ENCODE results near the gene DSCAML1.

DSCAML1 gene

GRCh38 chr11:117535850-117536411 lies 261.1 kb downstream of the DSCAML1 start (continued):
- TF ChIP-seq, protein P1, sequence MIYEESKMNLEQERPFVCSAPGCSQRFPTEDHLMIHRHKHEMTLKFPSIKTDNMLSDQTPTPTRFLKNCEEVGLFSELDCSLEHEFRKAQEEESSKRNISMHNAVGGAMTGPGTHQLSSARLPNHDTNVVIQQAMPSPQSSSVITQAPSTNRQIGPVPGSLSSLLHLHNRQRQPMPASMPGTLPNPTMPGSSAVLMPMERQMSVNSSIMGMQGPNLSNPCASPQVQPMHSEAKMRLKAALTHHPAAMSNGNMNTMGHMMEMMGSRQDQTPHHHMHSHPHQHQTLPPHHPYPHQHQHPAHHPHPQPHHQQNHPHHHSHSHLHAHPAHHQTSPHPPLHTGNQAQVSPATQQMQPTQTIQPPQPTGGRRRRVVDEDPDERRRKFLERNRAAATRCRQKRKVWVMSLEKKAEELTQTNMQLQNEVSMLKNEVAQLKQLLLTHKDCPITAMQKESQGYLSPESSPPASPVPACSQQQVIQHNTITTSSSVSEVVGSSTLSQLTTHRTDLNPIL (CRISPR knock-in tag; IDR thresholded peaks at IDR 0.05; ENCODE audit: low read depth) = no peak
- no peak for TF ChIP-seq ZNF8 (CRISPR knock-in tag; IDR thresholded peaks at IDR 0.05)
- no peak for TF ChIP-seq BACH2 (CRISPR knock-in tag; IDR thresholded peaks at IDR 0.05; ENCODE audit: borderline replicate concordance)

GRCh38 chr11:117535201-117535849 lies 261.7 kb downstream of the DSCAML1 start:
- no peak for ATAC-seq
- TF ChIP-seq TOX (CRISPR knock-in tag; IDR thresholded peaks at IDR 0.05; ENCODE audit: borderline replicate concordance) = no peak
- TF ChIP-seq BACH2 (CRISPR knock-in tag; IDR thresholded peaks at IDR 0.05; ENCODE audit: borderline replicate concordance) = no peak
- TF ChIP-seq, protein P1 (CRISPR knock-in tag; IDR thresholded peaks at IDR 0.05; ENCODE audit: low read depth) = no peak
- no peak for TF ChIP-seq ZNF70 (CRISPR knock-in tag; IDR thresholded peaks at IDR 0.05)
- TF ChIP-seq PPARA (CRISPR knock-in tag; IDR thresholded peaks at IDR 0.05; ENCODE audit: borderline replicate concordance) = no peak
- TF ChIP-seq, protein P2, sequence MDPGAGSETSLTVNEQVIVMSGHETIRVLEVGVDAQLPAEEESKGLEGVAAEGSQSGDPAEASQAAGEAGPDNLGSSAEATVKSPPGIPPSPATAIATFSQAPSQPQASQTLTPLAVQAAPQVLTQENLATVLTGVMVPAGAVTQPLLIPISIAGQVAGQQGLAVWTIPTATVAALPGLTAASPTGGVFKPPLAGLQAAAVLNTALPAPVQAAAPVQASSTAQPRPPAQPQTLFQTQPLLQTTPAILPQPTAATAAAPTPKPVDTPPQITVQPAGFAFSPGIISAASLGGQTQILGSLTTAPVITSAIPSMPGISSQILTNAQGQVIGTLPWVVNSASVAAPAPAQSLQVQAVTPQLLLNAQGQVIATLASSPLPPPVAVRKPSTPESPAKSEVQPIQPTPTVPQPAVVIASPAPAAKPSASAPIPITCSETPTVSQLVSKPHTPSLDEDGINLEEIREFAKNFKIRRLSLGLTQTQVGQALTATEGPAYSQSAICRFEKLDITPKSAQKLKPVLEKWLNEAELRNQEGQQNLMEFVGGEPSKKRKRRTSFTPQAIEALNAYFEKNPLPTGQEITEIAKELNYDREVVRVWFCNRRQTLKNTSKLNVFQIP (CRISPR knock-in tag; IDR thresholded peaks at IDR 0.05; ENCODE audit: borderline replicate concordance, low read depth) = no peak
- TF ChIP-seq ESRRG (CRISPR knock-in tag; IDR thresholded peaks at IDR 0.05) = no peak
- TF ChIP-seq TSHZ2 (CRISPR knock-in tag; IDR thresholded peaks at IDR 0.05) = no peak
- TF ChIP-seq GLIS3 (CRISPR knock-in tag; IDR thresholded peaks at IDR 0.05) = no peak
- TF ChIP-seq SNAI2 (CRISPR knock-in tag; IDR thresholded peaks at IDR 0.05) = no peak
- no peak for TF ChIP-seq ZNF565 (CRISPR knock-in tag; conservative IDR thresholded peaks at IDR 0.05; ENCODE audit: low read depth)
- TF ChIP-seq OSR1 (CRISPR knock-in tag; IDR thresholded peaks at IDR 0.05) = no peak
- TF ChIP-seq CSRNP3 (CRISPR knock-in tag; IDR thresholded peaks at IDR 0.05) = no peak
- TF ChIP-seq TCF4 (CRISPR knock-in tag; IDR thresholded peaks at IDR 0.05; ENCODE audit: borderline replicate concordance) = no peak
- no peak for TF ChIP-seq ISL1 (CRISPR knock-in tag; IDR thresholded peaks at IDR 0.05)
- TF ChIP-seq ZFP3 (CRISPR knock-in tag; IDR thresholded peaks at IDR 0.05) = no peak
- no peak for TF ChIP-seq RARB (CRISPR knock-in tag; IDR thresholded peaks at IDR 0.05)
- TF ChIP-seq, protein P3, sequence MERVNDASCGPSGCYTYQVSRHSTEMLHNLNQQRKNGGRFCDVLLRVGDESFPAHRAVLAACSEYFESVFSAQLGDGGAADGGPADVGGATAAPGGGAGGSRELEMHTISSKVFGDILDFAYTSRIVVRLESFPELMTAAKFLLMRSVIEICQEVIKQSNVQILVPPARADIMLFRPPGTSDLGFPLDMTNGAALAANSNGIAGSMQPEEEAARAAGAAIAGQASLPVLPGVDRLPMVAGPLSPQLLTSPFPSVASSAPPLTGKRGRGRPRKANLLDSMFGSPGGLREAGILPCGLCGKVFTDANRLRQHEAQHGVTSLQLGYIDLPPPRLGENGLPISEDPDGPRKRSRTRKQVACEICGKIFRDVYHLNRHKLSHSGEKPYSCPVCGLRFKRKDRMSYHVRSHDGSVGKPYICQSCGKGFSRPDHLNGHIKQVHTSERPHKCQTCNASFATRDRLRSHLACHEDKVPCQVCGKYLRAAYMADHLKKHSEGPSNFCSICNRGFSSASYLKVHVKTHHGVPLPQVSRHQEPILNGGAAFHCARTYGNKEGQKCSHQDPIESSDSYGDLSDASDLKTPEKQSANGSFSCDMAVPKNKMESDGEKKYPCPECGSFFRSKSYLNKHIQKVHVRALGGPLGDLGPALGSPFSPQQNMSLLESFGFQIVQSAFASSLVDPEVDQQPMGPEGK (CRISPR knock-in tag; IDR thresholded peaks at IDR 0.05; ENCODE audit: borderline replicate concordance) = no peak

Data from SK-N-SH treated with all-trans-retinoic acid at 6 μM for 48 hours (cell line).